Amygdala (tissue), 56 donors: Measurements from ENCODE around the gene TP53.
A peak's percentile ranks its signal among the peaks of the same experiment; 100 is the strongest.
"Not testable (repeated sequence)": the region's sequence is repeated elsewhere in the genome, so short reads cannot be mapped to it uniquely, and the experiment has no call there.

Experiments used
- DNase-seq, 56 donors: peaks; one replicate each; lab custom pipeline; 2025; lab: John Stamatoyannopoulos, UW

Gene TP53

DNA sequence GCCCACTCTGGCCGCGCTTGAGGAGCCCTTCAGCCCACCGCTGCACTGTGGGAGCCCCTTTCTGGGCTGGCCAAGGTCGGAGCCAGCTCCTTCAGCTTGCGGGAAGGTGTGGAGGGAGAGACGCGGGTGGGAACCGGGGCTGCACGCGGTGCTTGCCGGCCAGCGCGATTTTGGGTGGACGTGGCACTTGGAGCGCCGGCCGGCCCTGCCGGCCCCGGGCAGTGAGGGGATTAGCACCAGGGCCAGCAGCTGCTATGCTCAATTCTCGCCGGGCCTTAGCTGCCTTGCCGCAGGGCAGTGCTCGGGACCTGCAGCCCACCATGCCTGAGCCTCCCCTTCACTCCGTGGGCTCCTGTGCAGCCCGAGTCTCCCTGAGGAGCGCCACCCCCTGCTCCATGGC, 46.5 kb downstream of the TP53 start:
- DNase-seq: no peak

DNA sequence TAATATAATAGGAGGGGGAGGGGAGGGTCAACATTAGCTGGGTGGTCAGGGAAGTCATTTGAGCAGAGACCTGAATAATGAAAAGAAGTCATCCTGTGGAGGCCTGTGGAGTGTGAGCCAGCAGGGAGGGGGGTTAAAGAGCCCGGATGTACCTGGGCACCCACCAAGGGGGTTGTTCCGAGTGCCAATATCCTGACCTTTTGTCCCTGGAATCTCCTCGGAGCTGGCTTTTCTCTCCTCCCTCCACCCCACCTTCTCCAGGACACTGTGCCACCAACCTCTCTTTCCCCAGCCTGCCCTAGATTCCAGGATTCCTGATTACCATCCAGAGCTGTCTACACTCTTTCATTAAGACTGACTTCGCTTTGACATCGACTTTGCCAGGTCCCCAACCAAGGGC, 51.1 kb downstream of the TP53 start:
- no peak for DNase-seq

DNA sequence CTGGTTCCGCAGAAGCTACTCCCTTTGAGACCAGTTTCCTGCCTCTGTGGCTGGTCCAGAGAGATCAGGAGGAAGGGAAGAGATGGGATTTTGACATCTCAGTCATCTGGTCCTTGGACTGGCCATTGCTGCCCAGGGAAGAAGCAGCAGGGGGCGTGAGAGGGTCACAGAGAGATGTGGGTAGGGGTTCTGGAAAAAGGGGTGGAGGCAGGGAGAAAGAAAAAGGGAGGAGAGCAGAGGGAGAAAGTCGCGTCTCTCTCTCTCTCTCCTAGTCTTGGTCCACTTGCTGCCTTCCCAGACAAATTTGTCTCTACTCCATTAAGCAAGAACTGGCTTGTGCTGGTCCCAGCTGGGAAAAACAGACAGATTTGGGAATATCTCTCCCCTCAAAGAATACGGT, 52.9 kb downstream of the TP53 start:
- DNase-seq: peak in 28 of 56 donors; percentile 20 to 70 (median 36)

DNA sequence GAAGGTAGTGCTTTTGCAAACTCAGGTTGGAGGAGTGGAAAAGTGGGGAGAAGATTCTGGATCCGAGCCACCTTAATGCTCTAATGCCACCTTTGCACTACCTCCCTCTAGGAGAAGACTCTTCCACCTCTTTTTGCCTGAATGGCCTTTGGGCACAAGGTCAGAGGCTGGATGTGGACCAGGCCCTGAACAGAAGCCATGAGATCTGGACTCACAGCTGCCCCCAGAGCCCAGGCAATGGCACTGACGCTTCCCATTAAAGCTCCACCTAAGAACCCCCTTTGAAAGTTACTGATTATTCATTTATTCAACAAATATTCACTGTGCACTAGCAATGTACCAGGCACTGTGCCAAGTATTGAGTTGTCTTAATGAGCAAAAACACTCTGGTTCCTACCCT, 54.2 kb downstream of the TP53 start:
- DNase-seq: no peak

DNA sequence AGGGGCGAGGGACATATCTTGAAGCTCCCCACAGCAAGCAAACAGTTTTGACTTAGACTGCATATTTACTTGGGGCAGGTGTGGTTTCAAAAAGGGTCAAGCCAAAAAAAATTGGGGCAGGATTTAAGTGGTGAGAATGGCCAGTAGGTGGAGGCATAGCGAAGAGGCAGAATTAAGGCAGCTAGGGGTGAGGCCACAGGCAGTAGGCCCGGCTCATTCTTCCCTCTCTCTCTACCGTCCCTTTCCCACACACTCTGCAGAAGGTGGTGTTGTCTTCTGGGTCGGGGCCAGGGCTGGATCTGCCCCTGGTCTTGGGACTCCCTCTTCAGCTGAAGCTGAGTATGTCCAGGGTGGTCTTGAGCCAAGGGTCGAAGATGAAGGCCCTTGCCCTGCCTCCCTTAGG, 54.8 kb downstream of the TP53 start:
- DNase-seq: peak in 4 of 56 donors; percentile 5 to 19 (median 10)

DNA sequence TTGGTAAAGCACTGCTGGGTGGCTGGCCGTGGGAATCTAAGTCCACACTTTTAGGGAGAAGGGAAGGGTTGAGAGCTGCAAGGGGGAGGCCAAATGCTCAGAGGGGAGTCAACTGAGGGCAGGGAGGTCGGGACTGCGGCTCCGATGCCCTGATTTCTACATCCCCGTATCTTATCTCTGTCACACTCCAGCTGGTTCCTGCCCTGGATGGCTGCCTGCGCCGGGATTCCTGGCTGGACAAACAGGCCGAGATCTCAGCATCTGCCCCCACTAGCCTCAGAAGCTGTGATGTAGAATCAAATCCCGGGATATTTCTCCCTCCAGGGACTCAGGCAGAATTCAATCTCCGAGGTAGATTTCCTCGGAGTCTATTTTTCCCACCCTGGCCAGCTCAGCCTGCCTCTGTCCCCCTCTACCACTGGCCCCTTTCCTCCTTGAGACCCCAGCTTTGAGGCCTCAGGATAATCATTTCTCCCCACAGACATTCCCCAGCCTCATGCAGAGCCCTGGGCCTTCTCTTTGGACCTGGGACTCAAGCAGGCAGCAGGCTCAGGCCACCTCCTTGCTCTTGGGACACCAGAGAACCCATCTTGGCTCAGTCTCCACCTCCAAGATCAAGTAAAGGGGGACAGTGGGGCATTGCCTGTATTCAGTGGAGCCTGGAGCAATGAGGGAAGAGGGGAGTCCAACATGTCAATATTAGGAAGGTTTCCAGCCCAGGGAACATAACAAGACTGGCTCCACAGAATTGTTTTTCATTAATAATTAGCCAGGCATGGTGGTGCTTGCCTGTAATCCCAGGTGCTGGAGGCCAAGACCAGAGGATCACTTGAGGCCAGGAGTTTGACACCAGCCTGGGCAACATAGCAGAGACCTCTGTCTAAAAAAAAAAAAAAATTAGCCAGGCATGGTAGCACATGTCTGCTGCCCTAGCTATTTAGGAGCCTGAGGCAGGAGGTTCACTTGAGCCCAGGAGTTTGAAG, 55.6 kb downstream of the TP53 start:
- DNase-seq: no peak

DNA sequence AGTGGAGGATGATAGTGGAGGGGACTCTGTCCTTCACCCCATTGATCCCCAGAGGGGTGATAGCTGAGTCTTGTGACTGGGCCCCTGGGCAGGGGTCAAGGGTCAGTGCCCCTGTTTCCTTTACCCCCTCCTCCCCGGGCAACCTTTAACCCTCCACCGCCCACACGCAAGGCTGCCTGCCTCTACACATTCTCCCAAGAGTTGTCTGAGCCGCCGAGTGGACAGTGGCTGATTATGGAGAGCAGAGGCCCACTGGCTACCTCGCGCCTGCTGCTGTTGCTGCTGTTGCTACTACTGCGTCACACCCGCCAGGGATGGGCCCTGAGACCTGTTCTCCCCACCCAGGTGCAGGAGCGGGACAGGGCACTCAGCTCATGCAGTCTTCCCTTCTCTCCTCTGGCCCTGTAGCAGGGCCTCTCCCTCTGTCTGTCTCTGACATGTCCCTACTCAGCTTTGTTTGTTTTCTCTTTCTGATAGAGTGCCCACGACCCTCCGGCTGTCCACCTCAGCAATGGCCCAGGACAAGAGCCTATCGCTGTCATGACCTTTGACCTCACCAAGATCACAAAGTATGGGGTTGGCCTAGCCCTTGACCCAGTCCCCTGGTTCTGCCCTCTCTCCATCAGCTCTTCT, 57.2 kb downstream of the TP53 start, which contains the start of gene SHBG:
SHBG (plus strand) TSS at position 197 of the 633 bp plus-strand sequence; CDS start at position 235, 38 bp downstream.
- DNase-seq: no peak

DNA sequence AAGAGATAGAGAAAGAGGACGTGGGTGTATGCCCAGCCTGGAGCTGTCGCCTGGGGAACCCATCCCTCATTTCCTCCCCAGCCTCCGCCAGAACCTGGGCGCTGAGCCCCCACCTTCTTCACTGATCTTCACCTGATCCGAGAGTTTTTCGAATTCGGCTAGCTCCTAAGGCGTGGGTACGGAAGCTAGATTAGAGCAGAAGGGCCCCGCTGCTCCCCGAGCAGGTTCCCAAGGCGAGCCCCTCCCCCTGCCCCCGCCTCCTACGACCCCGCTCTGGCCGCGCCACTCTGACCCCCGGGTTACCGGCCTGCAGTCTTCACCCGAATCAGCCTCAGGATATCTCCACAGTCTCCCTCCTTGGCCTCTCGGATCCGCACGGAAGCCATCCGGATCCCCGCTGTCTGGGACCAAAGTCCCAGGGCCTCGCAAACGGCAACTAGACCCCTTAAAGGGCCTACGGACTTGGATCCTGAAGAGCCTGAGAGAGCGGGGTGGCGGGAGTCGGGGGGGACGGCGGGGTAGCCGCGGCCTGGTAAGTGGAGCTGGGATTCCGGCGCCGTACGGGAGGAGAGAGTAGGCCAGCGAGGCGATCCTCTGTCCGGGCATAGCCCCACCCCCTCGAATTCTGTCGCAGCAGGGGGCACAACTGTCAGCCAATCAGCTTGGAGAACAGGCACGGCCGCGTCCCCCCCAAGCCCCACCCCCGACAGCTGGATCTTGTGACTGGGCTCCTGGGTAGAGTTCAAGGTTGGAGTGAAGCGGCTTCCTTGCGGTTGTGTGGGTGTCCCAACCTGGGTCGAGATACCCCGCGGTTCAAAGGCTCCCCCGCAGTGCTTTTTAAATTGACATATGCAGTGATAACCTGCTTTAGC, 59.8 kb downstream of the TP53 start, which contains the start of gene SAT2:
SAT2 (minus strand) TSS at position 572 of the 872 bp plus-strand sequence; CDS start at position 386, 186 bp downstream.
- peak in 55 of 56 donors; percentile 70 to 96 (median 90) for DNase-seq

DNA sequence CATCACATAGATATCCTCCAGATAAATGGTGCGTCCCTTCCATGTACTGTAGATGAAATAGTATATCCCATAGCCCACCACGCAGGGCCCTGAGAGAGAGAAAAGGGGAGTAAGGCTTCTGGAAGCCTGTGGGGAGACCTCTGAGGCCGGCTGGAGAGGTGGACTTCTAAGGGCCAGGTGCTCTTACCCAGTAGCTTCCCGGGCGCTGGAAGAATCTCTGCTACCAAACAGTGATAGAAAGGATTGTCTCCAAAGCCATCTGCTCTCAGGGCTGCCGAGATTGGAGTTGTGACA, 60.4 kb downstream of the TP53 start:
- no peak for DNase-seq

DNA sequence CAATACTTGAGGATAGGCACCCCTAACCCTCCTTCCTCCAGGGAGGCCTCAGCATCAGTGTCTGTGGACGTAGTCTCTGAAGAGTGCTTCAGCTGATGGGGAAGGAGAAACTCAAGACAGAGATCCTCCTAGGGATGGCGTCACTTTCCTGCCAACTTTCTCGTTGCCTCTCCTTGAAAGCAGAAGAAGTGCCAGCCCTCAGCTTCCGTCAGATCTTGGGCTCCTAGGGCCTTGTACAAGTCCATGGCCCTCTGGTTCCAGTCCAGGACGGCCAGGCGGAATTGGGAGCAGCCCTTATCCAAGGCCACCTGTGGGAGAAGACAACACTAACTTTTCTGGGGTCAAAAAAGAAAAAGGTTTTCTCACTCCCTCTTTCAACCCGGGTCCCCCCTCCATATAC, 61.0 kb downstream of the TP53 start:
- peak in 5 of 56 donors; percentile 4 to 42 (median 7) for DNase-seq

DNA sequence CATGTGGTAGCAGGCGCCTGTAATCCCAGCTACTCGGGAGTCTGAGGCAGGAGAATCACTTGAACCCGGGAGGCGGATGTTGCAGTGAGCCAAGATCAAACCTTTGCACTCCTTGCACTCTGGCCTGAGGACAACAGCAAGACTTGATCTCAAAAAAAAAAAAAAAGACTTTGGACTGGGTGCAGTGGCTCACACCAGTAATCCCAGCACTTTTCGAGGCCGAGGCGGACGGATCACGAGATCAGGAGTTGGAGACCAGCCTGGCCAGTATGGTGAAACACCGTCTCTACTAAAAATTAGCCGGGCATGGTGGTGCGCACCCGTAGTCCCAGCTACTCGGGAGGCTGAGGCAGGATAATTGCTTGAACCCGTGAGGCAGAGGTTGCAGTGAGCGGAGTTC, 61.5 kb downstream of the TP53 start:
- DNase-seq: not testable (repeated sequence)

DNA sequence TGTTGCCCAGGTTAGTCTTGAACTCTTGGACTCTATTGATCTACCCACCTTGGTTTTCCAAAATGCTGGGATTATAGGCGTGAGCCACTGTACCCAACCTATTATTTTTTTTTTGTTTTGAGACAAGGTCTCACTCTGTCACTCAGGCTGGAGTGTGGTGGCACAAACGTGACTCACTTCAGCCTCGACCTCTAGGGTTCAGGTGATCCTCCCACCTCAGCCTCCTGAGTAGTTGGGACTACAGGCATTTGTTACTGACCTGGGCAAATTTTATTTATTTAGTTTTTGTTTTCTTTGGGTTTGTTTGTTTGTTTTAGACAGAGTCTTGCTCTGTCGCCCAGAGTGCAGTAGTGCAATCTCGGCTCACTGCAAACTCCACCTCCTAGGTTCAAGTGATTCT, 63.6 kb downstream of the TP53 start:
- no peak for DNase-seq

DNA sequence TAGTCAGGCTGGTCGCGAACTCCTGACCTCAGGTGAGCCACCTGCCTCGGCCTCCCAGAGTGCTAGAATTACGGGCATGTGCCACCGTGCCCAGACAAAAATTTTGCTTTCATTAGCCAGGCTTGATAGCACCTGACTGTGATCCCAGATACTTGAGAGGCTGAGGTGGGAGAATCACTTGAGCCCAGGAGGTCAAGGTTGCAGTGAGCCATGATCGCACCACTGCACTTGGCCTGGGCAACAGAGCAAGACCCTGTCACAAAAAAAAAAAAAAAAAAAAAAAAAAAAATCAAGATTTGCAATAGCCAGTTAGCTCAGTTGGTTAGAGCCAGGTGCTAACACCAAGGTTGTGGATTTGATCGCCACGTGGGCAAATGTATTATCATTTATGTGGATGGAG, 66.5 kb downstream of the TP53 start:
- no peak for DNase-seq

DNA sequence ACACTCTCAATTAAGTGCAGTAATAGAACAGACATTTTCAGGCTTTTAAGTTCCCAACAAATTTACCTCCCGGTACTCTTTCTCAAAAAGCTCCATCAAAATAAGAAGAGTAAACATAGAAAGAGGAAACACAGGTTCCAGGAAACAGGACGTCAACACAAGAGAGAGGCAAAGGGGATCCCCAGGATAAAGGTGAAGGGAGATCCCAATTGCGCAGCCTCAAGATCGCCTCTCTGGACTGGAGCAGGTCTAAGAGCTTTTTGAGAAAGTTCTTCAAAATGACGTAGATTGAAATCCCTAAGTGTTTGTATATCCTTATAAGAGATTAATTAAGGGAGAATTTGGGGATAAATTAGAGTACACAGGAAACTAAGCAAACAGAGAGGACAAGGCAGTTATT, 68.7 kb downstream of the TP53 start:
- no peak for DNase-seq
